Lower lobe of right lung (tissue), 2 donors: Measurements from ENCODE around the gene CMTR1. TPM values are rescaled to one million over a fixed set of nuclear protein-coding genes. Genes with fewer than 3 reads are reported as not detected.

ENCODE experiments used
- ATAC-seq, 2 donors: fragments of 200-7000 bp; cut with Tn5 transposase; one replicate each; pipeline ENCODE4 v1.9.1; 2020 to 2022; ENCODE audit warnings: mild to moderate bottlenecking in 2 of 2, moderate library complexity in 2 of 2
- DNase-seq: peaks from one replicate; pipeline ENCODE4 v3.0.0-alpha.2; 2020
- H3K27ac ChIP-seq: fragments of 200-600 bp; one replicate; pipeline ENCODE4 v1.8.0; 2022
- H3K27me3 ChIP-seq: fragments of 200-600 bp; one replicate; pipeline ENCODE4 v1.8.0; 2022; ENCODE audit warnings: low read depth
- H3K36me3 ChIP-seq: fragments of 200-600 bp; one replicate; pipeline ENCODE4 v1.8.0; 2022; ENCODE audit warnings: mild to moderate bottlenecking
- H3K4me1 ChIP-seq: fragments of 200-600 bp; one replicate; pipeline ENCODE4 v1.8.0; 2022
- H3K4me3 ChIP-seq: fragments of 200-600 bp; one replicate; pipeline ENCODE4 v1.8.0; 2022; ENCODE audit warnings: mild to moderate bottlenecking
- H3K9me3 ChIP-seq: fragments of 200-600 bp; one replicate; pipeline ENCODE4 v1.8.0; 2022
- intact Hi-C: fragments of 100-400 bp; cut with DNase I; formaldehyde crosslinking; loops from one replicate; pipeline ENCODE4 v1.11.0; 2022
- total RNA-seq: library from RNA; stranded (reverse); fragmentation: NEBNext Ultra II Directional; extraction: Animal tissue kit (Norgen Biotek cat#: 25700); gene quantifications from one replicate; pipeline ENCODE4 v1.2.1, GENCODE V29; 2021
- TF ChIP-seq, protein P1 (sequence below): fragments of 200-600 bp; IDR thresholded peaks from one replicate; pipeline ENCODE4 v1.8.0; 2022; ENCODE audit warnings: antibody characterized with exemption, mild to moderate bottlenecking
- donor health status: DM: no; HTN: yes; CAD: no; lungs with severe emphysema.

The CMTR1 gene
- total RNA-seq, 1 donor from 2014 or later: 42.9 TPM

DNA sequence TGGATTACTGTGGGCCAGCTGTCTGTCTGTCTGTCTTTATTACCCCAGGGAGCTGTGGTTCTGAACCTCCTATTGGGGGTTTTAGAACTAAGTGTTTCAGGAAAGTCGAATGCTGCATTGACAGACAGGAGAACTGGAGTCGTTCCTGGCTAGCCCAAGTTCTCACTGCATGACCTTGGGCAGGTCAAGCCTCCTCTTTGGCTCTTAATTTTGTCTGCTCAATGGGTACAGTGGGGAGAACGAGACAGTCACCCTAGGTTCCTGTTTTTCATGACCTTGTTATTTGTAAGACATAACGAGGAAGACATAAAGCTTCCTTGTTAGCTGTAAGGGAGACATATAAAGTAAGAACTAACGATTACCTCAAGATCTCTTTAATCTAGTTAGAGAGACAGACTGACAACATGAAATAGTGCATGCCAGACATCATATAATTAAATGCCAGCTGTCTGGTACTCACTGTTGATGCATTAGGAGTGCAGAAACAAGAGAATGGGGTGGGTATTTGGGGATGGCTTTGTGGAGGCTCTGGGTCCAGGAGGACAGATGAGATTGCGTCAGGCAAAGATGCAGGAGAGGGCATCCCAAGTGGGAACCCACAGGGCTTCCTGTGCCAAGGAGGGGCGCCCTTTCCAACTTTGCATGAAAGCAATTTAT is 70.4 kb downstream of the CMTR1 start:
- Histone ChIP-seq H3K9me3 (no peaks in the 10 kb centered on the region), H3K36me3 (no peaks in the 10 kb centered on the region), H3K4me3 (no peak overlapping the region), H3K4me1 (peaks cover 15% of the 10 kb centered on the region), H3K27me3 (no peaks in the 10 kb centered on the region), H3K27ac (peak overlapping the region; percentile 46)
- TF ChIP-seq, protein P1, sequence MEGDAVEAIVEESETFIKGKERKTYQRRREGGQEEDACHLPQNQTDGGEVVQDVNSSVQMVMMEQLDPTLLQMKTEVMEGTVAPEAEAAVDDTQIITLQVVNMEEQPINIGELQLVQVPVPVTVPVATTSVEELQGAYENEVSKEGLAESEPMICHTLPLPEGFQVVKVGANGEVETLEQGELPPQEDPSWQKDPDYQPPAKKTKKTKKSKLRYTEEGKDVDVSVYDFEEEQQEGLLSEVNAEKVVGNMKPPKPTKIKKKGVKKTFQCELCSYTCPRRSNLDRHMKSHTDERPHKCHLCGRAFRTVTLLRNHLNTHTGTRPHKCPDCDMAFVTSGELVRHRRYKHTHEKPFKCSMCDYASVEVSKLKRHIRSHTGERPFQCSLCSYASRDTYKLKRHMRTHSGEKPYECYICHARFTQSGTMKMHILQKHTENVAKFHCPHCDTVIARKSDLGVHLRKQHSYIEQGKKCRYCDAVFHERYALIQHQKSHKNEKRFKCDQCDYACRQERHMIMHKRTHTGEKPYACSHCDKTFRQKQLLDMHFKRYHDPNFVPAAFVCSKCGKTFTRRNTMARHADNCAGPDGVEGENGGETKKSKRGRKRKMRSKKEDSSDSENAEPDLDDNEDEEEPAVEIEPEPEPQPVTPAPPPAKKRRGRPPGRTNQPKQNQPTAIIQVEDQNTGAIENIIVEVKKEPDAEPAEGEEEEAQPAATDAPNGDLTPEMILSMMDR: no peak
- DNase-seq: peak; percentile 11
- intact Hi-C loops: no loop called here
- no peak for ATAC-seq

GRCh38 chr6:37504024-37504423 is 71.0 kb downstream of the CMTR1 start:
- Histone ChIP-seq H3K36me3 (no peaks in the 10 kb centered on the region), H3K4me3 (no peak overlapping the region), H3K9me3 (no peaks in the 10 kb centered on the region), H3K27me3 (no peaks in the 10 kb centered on the region), H3K27ac (no peak overlapping the region), H3K4me1 (peaks cover 13% of the 10 kb centered on the region)
- TF ChIP-seq, protein P1: no peak
- no peak for ATAC-seq
- DNase-seq: no peak
- intact Hi-C loops: no loop called here

DNA sequence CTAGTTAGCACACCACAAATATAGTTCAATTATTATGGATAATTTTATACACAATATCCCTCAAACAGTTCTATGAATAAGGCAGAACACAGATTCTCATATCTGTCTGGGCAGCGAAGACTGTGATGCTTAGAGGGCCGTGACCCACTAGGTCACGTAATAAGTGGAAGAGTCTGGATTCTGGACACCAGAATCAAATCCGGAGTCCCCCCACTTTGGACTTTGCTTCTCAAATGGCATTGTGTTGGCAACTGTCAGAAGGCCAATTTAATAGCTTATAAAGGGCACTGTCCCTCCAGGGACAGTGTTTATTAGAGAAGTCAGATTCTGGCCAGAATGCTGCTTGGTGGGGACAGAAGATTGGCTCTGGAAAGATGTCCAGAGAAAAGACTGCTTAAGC is 73.5 kb downstream of the CMTR1 start:
- DNase-seq: no peak
- intact Hi-C loops: no loop called here
- TF ChIP-seq, protein P1: no peak

DNA sequence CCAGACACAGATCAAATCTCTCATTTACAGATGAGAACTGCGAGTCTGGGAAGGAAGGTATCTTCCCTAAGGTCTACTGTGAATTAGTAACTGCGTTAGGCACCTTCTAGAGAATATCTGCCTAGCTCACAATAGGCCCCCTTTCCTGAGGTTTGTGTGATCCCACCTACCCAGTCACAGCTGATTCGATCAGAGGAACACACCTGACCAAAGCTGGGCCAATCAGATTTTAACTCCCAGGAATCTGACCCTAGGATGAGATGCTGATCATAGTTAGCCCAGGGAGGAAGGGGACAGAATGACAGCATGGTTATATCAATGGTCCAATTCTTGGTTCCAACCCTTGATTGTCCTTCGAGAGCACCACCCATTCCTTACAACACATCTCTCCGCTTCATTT is 74.1 kb downstream of the CMTR1 start:
- Histone ChIP-seq H3K9me3 (no peaks in the 10 kb centered on the region), H3K27me3 (peaks cover 9% of the 10 kb centered on the region), H3K4me3 (no peak overlapping the region), H3K27ac (no peak overlapping the region), H3K36me3 (no peaks in the 10 kb centered on the region), H3K4me1 (peaks cover 9% of the 10 kb centered on the region)
- intact Hi-C loops: no loop called here
- DNase-seq (no peak), ATAC-seq (no peak)
- TF ChIP-seq, protein P1: no peak

More for the DNA sequence above, 73.5 kb downstream of the CMTR1 start:
- no peak for ATAC-seq
- H3K9me3 ChIP-seq: no peaks in the 10 kb centered on the region
- peaks cover 9% of the 10 kb centered on the region for H3K4me1 ChIP-seq
- no peak overlapping the region for H3K27ac ChIP-seq
- no peak overlapping the region for H3K4me3 ChIP-seq
- peaks cover 3% of the 10 kb centered on the region for H3K27me3 ChIP-seq
- H3K36me3 ChIP-seq: no peaks in the 10 kb centered on the region

- no peaks in the 10 kb centered on the region for H3K9me3 ChIP-seq
- intact Hi-C loops: no loop called here
- TF ChIP-seq, protein P1: no peak
- peaks cover 9% of the 10 kb centered on the region for H3K4me1 ChIP-seq
- no peaks in the 10 kb centered on the region for H3K36me3 ChIP-seq
- H3K27ac ChIP-seq: no peak overlapping the region
- no peak overlapping the region for H3K4me3 ChIP-seq
- peaks cover 14% of the 10 kb centered on the region for H3K27me3 ChIP-seq
- DNase-seq (no peak), ATAC-seq (no peak)
These were observed 74.8 kb downstream of the CMTR1 start for GRCh38 chr6:37507690-37508421.
